Kasumi-1 (cell line): Measurements from ENCODE around the gene SELENOO.

ENCODE experiments used
- DNase-seq, 2 experiments: peaks; one replicate each; lab custom pipeline; 2025; lab: John Stamatoyannopoulos, UW

Gene SELENOO

DNA sequence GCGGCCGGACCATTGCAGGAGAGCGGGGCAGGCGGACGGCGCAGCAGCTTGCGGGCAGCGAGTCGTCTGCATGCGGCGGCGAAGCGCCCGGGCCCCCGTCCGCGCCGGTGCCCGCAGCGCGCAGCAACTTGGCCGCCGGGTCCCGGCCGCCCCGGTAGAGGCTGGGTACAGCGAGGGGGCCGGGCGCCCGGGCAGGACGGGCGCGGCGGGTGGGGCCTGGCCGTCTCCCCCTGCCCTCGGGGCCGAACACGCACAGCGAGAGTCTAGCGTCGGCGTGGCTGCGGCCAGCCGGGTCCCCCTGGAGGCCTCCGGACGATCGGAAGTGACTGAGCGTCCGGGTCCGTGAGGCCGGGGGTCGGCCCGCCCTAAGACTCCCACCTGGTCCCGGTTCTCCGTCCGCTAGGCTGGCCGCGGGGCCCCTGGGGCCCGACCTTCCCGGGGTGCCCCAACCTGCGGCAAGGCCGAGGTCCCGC, 15.9 kb upstream of the SELENOO start:
- DNase-seq = no peak

GRCh38 chr22:50185375-50186087, 15.3 kb upstream of the SELENOO start, which contains the start of gene TRABD:
TRABD (plus strand) TSS chr22:50185913; CDS start chr22:50193061, 7,148 bp downstream.
- DNase-seq = peak; percentile 78 to 80

- DNase-seq = no peak
Observed at GRCh38 chr22:50186181-50186714, 14.6 kb upstream of the SELENOO start.

GRCh38 chr22:50186761-50187523, 13.9 kb upstream of the SELENOO start:
- DNase-seq = no peak

DNA sequence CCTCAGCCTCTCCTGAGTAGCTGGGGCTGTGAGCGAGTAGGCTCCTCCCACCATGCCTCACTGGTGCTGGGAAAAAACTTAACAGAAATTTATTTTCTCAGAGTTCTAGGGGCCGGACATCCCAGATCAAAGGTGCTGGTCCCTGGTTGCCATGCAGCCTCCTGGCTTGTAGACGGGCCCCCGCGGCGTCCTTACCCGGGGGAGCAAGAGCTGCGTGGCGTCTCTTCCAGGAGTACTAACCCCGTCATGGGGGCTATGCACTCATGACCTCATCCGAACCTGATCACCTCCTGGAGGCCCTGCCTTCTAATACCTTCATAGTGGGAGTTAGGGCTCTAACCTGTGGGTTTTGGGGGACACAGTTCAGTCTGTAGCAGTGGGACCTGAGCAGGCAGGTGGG, 12.5 kb upstream of the SELENOO start:
- DNase-seq = no peak

GRCh38 chr22:50189184-50189848, 11.5 kb upstream of the SELENOO start:
- no peak for DNase-seq

DNA sequence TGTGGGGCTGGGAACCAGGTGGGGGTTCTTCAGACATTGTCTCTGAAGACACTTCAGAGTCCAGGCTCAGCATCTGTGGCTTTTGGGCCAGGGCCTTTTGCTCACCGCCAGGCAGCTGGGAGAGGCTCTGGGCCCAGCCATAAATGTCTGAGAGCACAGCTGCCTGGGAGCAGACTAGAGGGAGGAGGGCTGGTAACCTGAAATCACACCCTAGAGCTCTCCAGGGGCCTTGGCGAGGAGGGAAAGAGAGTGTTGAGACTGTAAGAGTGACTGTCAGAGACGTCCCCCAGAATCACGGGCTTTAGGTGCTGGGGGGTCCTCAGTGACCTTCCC, 11.0 kb upstream of the SELENOO start:
- no peak for DNase-seq

DNA sequence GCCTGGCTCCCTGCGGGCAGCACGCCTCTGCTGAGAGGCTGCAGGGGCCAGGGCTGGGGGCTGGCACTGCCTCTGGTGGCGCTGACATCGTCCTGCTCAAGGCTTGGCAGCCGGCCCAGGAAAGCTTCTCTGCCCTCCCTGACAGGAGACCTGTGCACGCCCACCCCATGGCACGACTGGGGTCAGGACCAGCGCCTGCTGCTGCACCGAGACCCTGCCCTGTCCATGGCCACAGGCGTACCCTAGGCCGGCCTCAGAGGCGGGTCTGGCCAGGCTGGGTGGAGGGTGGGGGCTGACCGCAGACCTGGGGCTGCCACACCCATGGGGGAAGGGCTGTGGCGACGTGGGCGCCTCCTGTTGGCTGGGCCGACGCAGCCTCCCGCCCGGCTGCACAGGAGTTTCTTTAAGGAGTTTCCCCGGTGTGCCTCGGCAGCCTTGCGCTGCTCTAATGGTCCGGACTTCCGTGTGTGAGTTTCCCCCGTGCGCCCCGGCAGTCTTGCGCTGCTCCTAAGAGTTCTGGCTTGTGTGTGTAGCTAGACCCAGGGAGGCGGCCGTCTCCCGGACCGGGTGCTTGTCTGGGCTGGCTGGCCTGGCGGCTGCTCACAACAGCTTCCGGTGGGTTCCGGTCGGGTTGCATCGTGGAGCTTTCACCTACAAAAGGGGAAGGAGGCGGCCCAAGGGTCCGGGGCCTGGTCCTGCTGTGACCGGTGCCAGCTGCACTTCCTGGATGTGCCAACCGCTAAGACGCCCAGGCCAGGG, 10.4 kb upstream of the SELENOO start:
- DNase-seq = peak; percentile 80 to 83

DNA sequence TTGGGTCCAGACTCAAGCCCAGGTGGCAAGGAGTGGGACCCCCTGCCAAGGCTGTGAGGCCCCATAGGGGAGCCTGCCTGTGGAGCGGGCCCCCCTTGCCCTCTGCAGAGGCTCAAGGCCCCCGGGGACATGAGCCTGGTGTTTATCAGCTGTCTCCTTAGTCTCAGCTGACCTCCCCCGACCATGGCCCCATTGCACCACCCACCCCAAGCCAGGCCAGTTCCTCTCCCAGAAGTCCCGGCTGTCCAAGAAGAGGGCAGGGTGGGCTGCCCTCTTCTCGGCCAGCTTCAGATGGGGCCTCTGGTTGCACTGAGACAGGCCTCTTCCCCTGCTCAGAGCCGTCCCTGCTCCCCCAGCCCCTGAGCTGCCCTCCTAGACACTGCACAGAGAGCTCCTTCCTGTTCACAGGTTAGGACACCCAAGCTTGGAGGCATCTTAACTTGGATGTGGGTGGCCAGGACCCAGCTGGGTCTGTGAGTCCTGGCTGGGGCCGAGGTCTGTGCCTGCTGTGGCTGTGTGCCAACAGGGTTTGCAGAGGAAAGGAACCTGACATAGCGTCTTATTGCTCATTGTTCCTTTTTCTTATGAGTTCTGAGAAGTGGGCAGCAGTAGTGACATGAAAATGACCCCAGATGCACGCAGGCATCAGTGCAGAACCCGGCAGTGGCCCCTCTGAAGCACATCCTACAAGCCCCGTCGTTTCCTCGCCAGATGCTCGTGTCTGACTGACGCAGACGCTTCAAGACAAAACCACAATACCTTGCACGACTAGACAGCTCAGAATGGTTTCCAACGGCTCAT, 9.7 kb upstream of the SELENOO start:
- DNase-seq = peak; percentile 96 to 98

- DNase-seq = peak; percentile 59 to 64
Observed at GRCh38 chr22:50192436-50193204, 8.2 kb upstream of the SELENOO start.

DNA sequence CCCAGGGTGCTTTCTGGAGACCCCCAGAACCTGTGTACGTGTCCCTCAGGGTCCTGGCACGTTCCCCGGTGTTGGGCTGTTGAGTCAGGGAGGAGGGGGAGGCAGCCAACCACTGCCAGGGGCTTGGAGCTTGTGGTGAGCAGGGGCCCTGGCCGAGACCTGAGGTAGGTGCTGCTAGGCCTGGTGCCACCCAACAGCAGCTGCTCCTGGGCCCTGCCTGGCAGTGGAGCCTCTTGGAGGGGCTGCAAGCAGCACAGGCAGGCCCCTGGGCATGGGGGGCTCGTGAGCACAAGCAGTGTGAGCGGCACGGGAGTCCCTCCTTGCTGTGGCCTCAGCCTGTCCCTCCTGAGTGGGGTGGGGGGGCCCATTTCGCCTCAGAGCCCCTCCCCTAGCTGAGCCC, 7.2 kb upstream of the SELENOO start:
- DNase-seq = no peak

GRCh38 chr22:50194037-50194805, 6.6 kb upstream of the SELENOO start:
- DNase-seq = no peak

GRCh38 chr22:50196256-50196655, 4.6 kb upstream of the SELENOO start:
- DNase-seq = no peak

DNA sequence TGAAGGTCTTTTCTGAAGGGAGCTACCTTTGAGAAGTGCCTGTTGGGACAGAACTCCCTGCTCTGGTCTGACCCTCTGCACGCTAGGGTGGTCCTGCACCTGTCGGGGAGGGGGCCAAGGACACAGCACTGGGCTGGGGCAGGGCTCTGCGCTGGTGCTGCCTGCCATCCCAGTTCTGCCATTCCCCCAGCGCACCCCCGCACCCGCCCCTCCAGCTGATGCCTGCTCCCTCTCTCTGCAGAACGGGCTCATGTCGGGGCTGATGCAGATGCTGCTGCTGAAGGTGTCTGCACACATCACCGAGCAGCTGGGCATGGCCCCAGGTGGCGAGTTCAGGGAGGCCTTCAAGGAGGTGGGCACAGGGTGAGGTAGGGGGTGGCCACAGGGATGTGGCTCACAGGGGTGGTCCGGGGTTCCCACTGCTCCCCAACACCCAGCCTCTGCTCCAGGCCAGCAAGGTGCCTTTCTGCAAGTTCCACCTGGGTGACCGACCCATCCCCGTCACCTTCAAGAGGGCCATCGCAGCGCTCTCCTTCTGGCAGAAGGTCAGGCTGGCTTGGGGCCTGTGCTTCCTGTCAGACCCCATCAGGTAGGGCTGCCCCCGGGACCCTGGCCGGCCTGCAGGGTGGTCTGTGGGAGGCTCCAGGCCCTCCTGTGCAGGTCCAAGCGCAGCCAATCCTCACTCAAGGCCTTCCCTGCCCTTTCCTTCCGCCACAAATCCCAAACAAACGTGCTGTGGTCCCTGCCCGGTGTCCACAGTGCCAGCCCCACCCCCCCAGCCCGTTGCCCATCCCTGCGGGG, 3.6 kb upstream of the SELENOO start:
- DNase-seq = no peak

DNA sequence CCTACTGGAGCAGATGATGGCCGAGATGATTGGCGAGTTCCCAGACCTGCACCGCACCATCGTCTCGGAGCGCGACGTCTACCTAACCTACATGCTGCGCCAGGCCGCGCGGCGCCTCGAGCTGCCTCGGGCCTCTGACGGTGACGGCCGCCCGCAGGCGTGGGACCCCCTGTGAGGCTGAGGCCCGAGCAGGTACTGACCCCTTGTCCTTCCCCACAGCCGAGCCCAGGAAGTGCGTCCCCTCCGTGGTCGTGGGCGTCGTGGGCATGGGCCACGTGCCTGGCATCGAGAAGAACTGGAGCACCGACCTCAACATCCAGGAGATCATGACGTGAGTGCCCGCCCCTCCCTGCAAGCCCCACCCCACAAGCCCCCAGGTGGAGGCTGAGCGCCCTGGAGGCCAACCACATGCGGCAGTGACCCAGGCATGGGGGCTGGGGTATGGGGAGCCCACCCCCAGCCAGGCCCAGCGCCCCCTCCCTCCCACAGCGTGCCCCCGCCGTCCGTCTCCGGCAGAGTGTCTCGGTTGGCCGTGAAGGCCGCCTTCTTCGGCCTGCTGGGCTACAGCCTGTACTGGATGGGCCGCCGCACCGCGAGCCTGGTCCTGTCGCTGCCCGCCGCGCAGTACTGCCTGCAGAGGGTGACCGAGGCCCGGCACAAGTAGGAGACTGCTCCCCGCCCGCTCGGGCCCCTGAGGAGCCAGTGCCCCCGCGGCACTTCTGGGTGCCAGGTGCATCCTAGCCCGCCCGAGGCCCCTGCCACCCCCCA, 2.8 kb upstream of the SELENOO start:
- no peak for DNase-seq

- DNase-seq = no peak
Observed at GRCh38 chr22:50198624-50199017, 2.2 kb upstream of the SELENOO start.

GRCh38 chr22:50199251-50199721, 1.5 kb upstream of the SELENOO start:
- DNase-seq = no peak
